Coronary artery (tissue), 2 donors: ENCODE measurements around the gene TEX11.

Source experiments
- DNase-seq: peaks from one replicate; pipeline ENCODE4 v3.0.0-alpha.2; 2017; ENCODE audit warnings: low spot score
- H3K27ac ChIP-seq, 2 donors: fragments of 200-600 bp; sonication (generic); one replicate each; pipeline ENCODE4 v1.5.1; 2016 to 2019
- H3K4me3 ChIP-seq: fragments of 200-600 bp; sonication (generic); 2 replicates; pipeline ENCODE4 v1.5.1; 2016; ENCODE audit warnings: mild to moderate bottlenecking, moderate library complexity
- CTCF ChIP-seq: fragments of 200-600 bp; sonication (generic); IDR thresholded peaks from one replicate; pipeline ENCODE4 v1.5.1; 2019; ENCODE audit warnings: antibody characterized with exemption

The TEX11 gene

GRCh38 chrX:70908541-70908940 is at the start of gene TEX11:
Gene TEX11 (minus strand): TSS chrX:70908711. CDS start chrX:70907789, 922 bp downstream.
- no peak for DNase-seq
- H3K4me3 ChIP-seq, result no peak within 1 kb of the TSS
- no peak for TF ChIP-seq CTCF
- H3K27ac ChIP-seq, result no peak within 1 kb of the TSS

GRCh38 chrX:70954871-70955270 is 46.4 kb upstream of the TEX11 start:
- TF ChIP-seq CTCF, result no peak
- no peak overlapping the region for H3K4me3 ChIP-seq
- DNase-seq, result no peak
- H3K27ac ChIP-seq, result no peak overlapping the region

GRCh38 chrX:70924294-70924911 is 15.9 kb upstream of the TEX11 start:
- no peak overlapping the region for H3K27ac ChIP-seq
- no peak for DNase-seq
- TF ChIP-seq CTCF, result no peak
- H3K4me3 ChIP-seq, result no peak overlapping the region

GRCh38 chrX:70922774-70923473 is 14.4 kb upstream of the TEX11 start:
- DNase-seq, result no peak
- TF ChIP-seq CTCF, result no peak
- Histone ChIP-seq H3K27ac (no peak overlapping the region), H3K4me3 (no peak overlapping the region)

GRCh38 chrX:70921709-70922352 is 13.3 kb upstream of the TEX11 start:
- DNase-seq, result no peak
- no peak for TF ChIP-seq CTCF

GRCh38 chrX:70916754-70917153 is 8.2 kb upstream of the TEX11 start:
- no peak for DNase-seq
- Histone ChIP-seq H3K4me3 (no peak overlapping the region), H3K27ac (no peak overlapping the region)
- no peak for TF ChIP-seq CTCF

More at GRCh38 chrX:70921709-70922352, 13.3 kb upstream of the TEX11 start:
- no peak overlapping the region for H3K27ac ChIP-seq
- H3K4me3 ChIP-seq, result no peak overlapping the region
